ENCODE data around the gene FPR2. TPM values are rescaled to one million over a fixed set of nuclear protein-coding genes. Genes with fewer than 3 reads are reported as not detected.

FPR2 gene
- total and polyA plus RNA-seq, 10 of the 15 experiments (the other 5 are each of a cell fraction or from before 2014, with no cell fraction given) = not detected

DNA sequence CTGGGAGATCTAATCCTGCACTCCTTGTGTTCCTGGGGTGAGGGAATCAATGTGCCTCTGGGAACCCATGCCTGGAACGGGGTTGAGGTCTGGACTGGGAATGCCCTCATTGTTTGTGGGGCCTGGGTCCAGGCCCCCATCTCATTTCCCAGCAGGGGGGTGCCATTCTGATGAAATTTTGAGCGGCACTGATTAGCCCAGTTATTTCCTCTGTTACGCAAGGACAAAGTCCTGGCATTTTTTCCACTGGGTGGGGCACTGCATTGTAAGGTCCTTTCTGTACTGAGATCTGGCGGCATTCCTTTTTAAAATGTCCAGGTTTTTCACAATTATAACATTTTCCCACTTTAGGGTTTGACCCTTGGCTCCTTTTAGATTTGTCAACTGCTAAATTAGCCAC, 48.8 kb downstream of the FPR2 start:
- no peak for FAIRE-seq
- no TSS peak for BruUV-seq (replicated peaks)

More for the DNA sequence above, 48.8 kb downstream of the FPR2 start:
- H3K9me3 ChIP-seq (replicated peaks; ENCODE audit: control insufficient read depth, insufficient read depth, low read length) = no peaks in the 10 kb centered on the region; the same call in 1 of the 3 replicates
- POLR2A ChIA-PET = no interaction called here
- no peak overlapping the region for H2AFZ ChIP-seq (ENCODE audit: control insufficient read depth, low read depth, low read length)
- intact Hi-C loops (cut with micrococcal nuclease; ENCODE audit: unreplicated experiment) (no loop called here), in situ Hi-C loops (cut with MboI) (no loop called here)
- H3K27me3 ChIP-seq (replicated peaks in 1 of 2; ENCODE audit: control insufficient read depth in 2 of 2, insufficient read depth in 2 of 2, low read length in 1 of 2) = no peaks in the 10 kb centered on the region
- 30% methylated on average over 4 of the region's 4 CpGs for WGBS (ENCODE audit: insufficient coverage, insufficient replicate concordance, low lambda C conversion rate, missing lambda C conversion rate)
- RAD21 ChIA-PET (ENCODE audit: unreplicated experiment) = no interaction called here
- H4K20me1 ChIP-seq (ENCODE audit: control insufficient read depth, insufficient read depth) = no peaks in the 10 kb centered on the region
- DNase-seq (ENCODE audit: low read depth, low spot score) (no peak), ATAC-seq (no peak)
- no peak overlapping the region for H3K4me2 ChIP-seq (ENCODE audit: control insufficient read depth, insufficient read depth)
- no peak overlapping the region for H3K4me3 ChIP-seq
- no peaks in the 10 kb centered on the region for H3K79me2 ChIP-seq (ENCODE audit: control insufficient read depth, insufficient read depth, low read length)
- H3K9ac ChIP-seq (ENCODE audit: control insufficient read depth, insufficient read depth, low read length) = no peak overlapping the region
- CTCF ChIA-PET = no interaction called here
- SMC1A ChIA-PET (ENCODE audit: uncharacterized antibody, unreplicated experiment) = no interaction called here
- TF ChIP-seq, protein P1, sequence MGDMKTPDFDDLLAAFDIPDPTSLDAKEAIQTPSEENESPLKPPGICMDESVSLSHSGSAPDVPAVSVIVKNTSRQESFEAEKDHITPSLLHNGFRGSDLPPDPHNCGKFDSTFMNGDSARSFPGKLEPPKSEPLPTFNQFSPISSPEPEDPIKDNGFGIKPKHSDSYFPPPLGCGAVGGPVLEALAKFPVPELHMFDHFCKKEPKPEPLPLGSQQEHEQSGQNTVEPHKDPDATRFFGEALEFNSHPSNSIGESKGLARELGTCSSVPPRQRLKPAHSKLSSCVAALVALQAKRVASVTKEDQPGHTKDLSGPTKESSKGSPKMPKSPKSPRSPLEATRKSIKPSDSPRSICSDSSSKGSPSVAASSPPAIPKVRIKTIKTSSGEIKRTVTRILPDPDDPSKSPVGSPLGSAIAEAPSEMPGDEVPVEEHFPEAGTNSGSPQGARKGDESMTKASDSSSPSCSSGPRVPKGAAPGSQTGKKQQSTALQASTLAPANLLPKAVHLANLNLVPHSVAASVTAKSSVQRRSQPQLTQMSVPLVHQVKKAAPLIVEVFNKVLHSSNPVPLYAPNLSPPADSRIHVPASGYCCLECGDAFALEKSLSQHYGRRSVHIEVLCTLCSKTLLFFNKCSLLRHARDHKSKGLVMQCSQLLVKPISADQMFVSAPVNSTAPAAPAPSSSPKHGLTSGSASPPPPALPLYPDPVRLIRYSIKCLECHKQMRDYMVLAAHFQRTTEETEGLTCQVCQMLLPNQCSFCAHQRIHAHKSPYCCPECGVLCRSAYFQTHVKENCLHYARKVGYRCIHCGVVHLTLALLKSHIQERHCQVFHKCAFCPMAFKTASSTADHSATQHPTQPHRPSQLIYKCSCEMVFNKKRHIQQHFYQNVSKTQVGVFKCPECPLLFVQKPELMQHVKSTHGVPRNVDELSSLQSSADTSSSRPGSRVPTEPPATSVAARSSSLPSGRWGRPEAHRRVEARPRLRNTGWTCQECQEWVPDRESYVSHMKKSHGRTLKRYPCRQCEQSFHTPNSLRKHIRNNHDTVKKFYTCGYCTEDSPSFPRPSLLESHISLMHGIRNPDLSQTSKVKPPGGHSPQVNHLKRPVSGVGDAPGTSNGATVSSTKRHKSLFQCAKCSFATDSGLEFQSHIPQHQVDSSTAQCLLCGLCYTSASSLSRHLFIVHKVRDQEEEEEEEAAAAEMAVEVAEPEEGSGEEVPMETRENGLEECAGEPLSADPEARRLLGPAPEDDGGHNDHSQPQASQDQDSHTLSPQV (IDR thresholded peaks at IDR 0.05) = no peak
- TF ChIP-seq REST (IDR thresholded peaks at IDR 0.05; ENCODE audit: low read depth, low read length) (no peak), BHLHE40 (IDR thresholded peaks at IDR 0.05; ENCODE audit: borderline replicate concordance in 1 of 2, low read depth in 2 of 2, low read length in 1 of 2) (no peak), ESRRA (IDR thresholded peaks at IDR 0.05; ENCODE audit: low read length) (no peak), KLF5 (IDR thresholded peaks at IDR 0.05; ENCODE audit: partially characterized antibody) (no peak), SIX5 (IDR thresholded peaks at IDR 0.05; ENCODE audit: low read depth, low read length, severe bottlenecking) (no peak), CBX5 (IDR thresholded peaks at IDR 0.05; ENCODE audit: low read depth) (no peak), SMAD1 (IDR thresholded peaks at IDR 0.05; ENCODE audit: low read depth, partially characterized antibody) (no peak)
- TF ChIP-seq, protein P2, sequence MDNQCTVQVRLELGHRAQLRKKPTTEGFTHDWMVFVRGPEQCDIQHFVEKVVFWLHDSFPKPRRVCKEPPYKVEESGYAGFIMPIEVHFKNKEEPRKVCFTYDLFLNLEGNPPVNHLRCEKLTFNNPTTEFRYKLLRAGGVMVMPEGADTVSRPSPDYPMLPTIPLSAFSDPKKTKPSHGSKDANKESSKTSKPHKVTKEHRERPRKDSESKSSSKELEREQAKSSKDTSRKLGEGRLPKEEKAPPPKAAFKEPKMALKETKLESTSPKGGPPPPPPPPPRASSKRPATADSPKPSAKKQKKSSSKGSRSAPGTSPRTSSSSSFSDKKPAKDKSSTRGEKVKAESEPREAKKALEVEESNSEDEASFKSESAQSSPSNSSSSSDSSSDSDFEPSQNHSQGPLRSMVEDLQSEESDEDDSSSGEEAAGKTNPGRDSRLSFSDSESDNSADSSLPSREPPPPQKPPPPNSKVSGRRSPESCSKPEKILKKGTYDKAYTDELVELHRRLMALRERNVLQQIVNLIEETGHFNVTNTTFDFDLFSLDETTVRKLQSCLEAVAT (IDR thresholded peaks at IDR 0.05) = no peak
- TF ChIP-seq, protein P3, sequence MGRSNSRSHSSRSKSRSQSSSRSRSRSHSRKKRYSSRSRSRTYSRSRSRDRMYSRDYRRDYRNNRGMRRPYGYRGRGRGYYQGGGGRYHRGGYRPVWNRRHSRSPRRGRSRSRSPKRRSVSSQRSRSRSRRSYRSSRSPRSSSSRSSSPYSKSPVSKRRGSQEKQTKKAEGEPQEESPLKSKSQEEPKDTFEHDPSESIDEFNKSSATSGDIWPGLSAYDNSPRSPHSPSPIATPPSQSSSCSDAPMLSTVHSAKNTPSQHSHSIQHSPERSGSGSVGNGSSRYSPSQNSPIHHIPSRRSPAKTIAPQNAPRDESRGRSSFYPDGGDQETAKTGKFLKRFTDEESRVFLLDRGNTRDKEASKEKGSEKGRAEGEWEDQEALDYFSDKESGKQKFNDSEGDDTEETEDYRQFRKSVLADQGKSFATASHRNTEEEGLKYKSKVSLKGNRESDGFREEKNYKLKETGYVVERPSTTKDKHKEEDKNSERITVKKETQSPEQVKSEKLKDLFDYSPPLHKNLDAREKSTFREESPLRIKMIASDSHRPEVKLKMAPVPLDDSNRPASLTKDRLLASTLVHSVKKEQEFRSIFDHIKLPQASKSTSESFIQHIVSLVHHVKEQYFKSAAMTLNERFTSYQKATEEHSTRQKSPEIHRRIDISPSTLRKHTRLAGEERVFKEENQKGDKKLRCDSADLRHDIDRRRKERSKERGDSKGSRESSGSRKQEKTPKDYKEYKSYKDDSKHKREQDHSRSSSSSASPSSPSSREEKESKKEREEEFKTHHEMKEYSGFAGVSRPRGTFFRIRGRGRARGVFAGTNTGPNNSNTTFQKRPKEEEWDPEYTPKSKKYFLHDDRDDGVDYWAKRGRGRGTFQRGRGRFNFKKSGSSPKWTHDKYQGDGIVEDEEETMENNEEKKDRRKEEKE (IDR thresholded peaks at IDR 0.05) = no peak
- no peaks in the 10 kb centered on the region for H3K36me3 ChIP-seq (ENCODE audit: control insufficient read depth in 2 of 2, insufficient read depth in 2 of 2, low read length in 1 of 2)
- H3K27ac ChIP-seq (ENCODE audit: control insufficient read depth, insufficient read depth) = no peak overlapping the region
- no peaks in the 10 kb centered on the region for H3K4me1 ChIP-seq (ENCODE audit: control insufficient read depth, insufficient read depth, low read length)

Data from GM12878 (cell line).